NCI-H1436 treated with DMSO at 0.1 percent for 48 hours (cell line): ENCODE results near the gene MT1M.

ENCODE experiments used
- DNase-seq: peaks from one replicate; lab custom pipeline; 2025; lab: John Stamatoyannopoulos, UW

Gene MT1M

GRCh38 chr16:56628486-56629350 lies 3.7 kb upstream of the MT1M start:
- DNase-seq: no peak

GRCh38 chr16:56629531-56629930 lies 2.9 kb upstream of the MT1M start:
- DNase-seq: no peak

- no peak for DNase-seq
Observed at GRCh38 chr16:56630134-56630533, 2.3 kb upstream of the MT1M start.

- no peak for DNase-seq
Observed at GRCh38 chr16:56631197-56631596, 1.3 kb upstream of the MT1M start.

GRCh38 chr16:56631832-56632155 lies 665 bp upstream of the MT1M start:
- no peak for DNase-seq

- DNase-seq: no peak
Observed at GRCh38 chr16:56632848-56633365, 448 bp downstream of the MT1M start.

GRCh38 chr16:56633535-56633934 lies 1.1 kb downstream of the MT1M start:
- DNase-seq: no peak

- DNase-seq: no peak
Observed at GRCh38 chr16:56634715-56635440, 2.4 kb downstream of the MT1M start.

- DNase-seq: no peak
Observed at GRCh38 chr16:56635441-56635967, 3.0 kb downstream of the MT1M start.

GRCh38 chr16:56636616-56637413 lies 4.4 kb downstream of the MT1M start:
- DNase-seq: no peak

GRCh38 chr16:56637814-56638750 lies 5.6 kb downstream of the MT1M start, which contains the start of gene MT1A:
Gene MT1A, plus strand, starts transcription at chr16:56638666. Its CDS starts 73 bp downstream, at chr16:56638739.
- DNase-seq: no peak

GRCh38 chr16:56639045-56639444 lies 6.6 kb downstream of the MT1M start:
- no peak for DNase-seq

- DNase-seq: no peak
Observed at GRCh38 chr16:56640076-56640475, 7.6 kb downstream of the MT1M start.

- no peak for DNase-seq
Observed at GRCh38 chr16:56641166-56641565, 8.7 kb downstream of the MT1M start.

GRCh38 chr16:56643080-56643778 lies 10.8 kb downstream of the MT1M start:
- no peak for DNase-seq

GRCh38 chr16:56643833-56644232 lies 11.4 kb downstream of the MT1M start:
- no peak for DNase-seq

- no peak for DNase-seq
Observed at GRCh38 chr16:56645311-56645710, 12.9 kb downstream of the MT1M start.

- DNase-seq: no peak
Observed at GRCh38 chr16:56645838-56646237, 13.4 kb downstream of the MT1M start.

GRCh38 chr16:56647641-56648431 lies 15.4 kb downstream of the MT1M start:
- no peak for DNase-seq
